T-helper 1 cell treated with Interleukin-12 subunit alpha and Interleukin-12 subunit beta and Interleukin-4 antibody, amounts not matched to agents 30 μg/mL and 1 μg/mL, for 36 hours (primary cell): ENCODE data around the gene PTCD1.

Source experiments
- H3K27ac Mint-ChIP-seq: one replicate; pipeline ENCODE4 v1.8.0; 2021; ENCODE audit warnings: mild to moderate bottlenecking, mixed read lengths
- H3K27me3 Mint-ChIP-seq: one replicate; pipeline ENCODE4 v1.8.0; 2021; ENCODE audit warnings: low read depth, mixed read lengths
- H3K36me3 Mint-ChIP-seq: one replicate; pipeline ENCODE4 v1.8.0; 2021; ENCODE audit warnings: low read depth, mixed read lengths
- H3K4me1 Mint-ChIP-seq: one replicate; pipeline ENCODE4 v1.8.0; 2021; ENCODE audit warnings: low read depth, mixed read lengths
- H3K4me3 Mint-ChIP-seq: one replicate; pipeline ENCODE4 v1.8.0; 2021; ENCODE audit warnings: mild to moderate bottlenecking, moderate library complexity, mixed read lengths
- H3K9me3 Mint-ChIP-seq: one replicate; pipeline ENCODE4 v1.8.0; 2021; ENCODE audit warnings: mixed read lengths

The PTCD1 gene, protein sequence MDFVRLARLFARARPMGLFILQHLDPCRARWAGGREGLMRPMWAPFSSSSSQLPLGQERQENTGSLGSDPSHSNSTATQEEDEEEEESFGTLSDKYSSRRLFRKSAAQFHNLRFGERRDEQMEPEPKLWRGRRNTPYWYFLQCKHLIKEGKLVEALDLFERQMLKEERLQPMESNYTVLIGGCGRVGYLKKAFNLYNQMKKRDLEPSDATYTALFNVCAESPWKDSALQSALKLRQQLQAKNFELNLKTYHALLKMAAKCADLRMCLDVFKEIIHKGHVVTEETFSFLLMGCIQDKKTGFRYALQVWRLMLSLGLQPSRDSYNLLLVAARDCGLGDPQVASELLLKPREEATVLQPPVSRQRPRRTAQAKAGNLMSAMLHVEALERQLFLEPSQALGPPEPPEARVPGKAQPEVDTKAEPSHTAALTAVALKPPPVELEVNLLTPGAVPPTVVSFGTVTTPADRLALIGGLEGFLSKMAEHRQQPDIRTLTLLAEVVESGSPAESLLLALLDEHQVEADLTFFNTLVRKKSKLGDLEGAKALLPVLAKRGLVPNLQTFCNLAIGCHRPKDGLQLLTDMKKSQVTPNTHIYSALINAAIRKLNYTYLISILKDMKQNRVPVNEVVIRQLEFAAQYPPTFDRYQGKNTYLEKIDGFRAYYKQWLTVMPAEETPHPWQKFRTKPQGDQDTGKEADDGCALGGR

GRCh38 chr7:99438573-99439480, at the start of gene PTCD1, which contains the start of gene CPSF4:
Gene PTCD1 (minus strand): TSS chr7:99438798. CDS start chr7:99435242, 3,556 bp downstream.
Gene CPSF4 (plus strand): TSS chr7:99438943. CDS start chr7:99439083, 140 bp downstream.
- peak within 1 kb of the TSS; percentile 90 for H3K27ac Mint-ChIP-seq
- H3K4me1 Mint-ChIP-seq = peaks cover 24% of the 10 kb centered on the region
- H3K9me3 Mint-ChIP-seq = no peaks in the 10 kb centered on the region
- H3K27me3 Mint-ChIP-seq = no peaks in the 10 kb centered on the region
- H3K4me3 Mint-ChIP-seq = peak within 1 kb of the TSS; percentile 97
- H3K36me3 Mint-ChIP-seq = peaks cover 13% of the 10 kb centered on the region

DNA sequence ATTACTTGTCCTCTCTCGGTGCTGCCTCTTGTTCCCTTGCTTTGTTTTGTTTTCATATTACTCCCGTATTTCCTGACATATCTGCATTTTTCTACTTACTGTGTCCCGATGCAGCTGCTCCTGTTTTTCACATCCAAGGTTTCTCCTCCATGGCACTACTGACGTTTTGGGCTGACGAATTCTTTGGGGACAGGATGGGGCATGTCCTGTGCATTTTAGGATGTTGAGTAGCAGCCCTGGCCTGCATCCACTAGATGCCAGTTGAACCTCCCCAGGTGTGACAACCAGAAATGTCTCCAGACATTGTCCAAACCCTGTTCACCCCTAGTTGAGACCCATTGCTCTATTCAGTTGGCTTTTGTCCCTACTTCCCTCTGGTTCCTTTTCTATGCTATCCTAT, 46.5 kb upstream of the PTCD1 start:
- no peaks in the 10 kb centered on the region for H3K27me3 Mint-ChIP-seq
- no peak overlapping the region for H3K4me3 Mint-ChIP-seq
- H3K4me1 Mint-ChIP-seq = no peaks in the 10 kb centered on the region
- H3K27ac Mint-ChIP-seq = no peak overlapping the region
- H3K36me3 Mint-ChIP-seq = peaks cover 60% of the 10 kb centered on the region
- H3K9me3 Mint-ChIP-seq = peaks cover 10% of the 10 kb centered on the region

GRCh38 chr7:99478464-99479440, 40.2 kb upstream of the PTCD1 start:
- Mint-ChIP-seq H3K36me3 (peaks cover 30% of the 10 kb centered on the region), H3K4me1 (peaks cover 22% of the 10 kb centered on the region), H3K9me3 (no peaks in the 10 kb centered on the region), H3K27ac (peak overlapping the region; percentile 63), H3K27me3 (no peaks in the 10 kb centered on the region), H3K4me3 (peak overlapping the region; percentile 23)

- peaks cover 28% of the 10 kb centered on the region for H3K4me1 Mint-ChIP-seq
- H3K36me3 Mint-ChIP-seq = peaks cover 23% of the 10 kb centered on the region
- H3K27ac Mint-ChIP-seq = no peak overlapping the region
These were observed 37.5 kb upstream of the PTCD1 start for GRCh38 chr7:99476107-99476506.

GRCh38 chr7:99473315-99473596, 34.7 kb upstream of the PTCD1 start:
- H3K36me3 Mint-ChIP-seq = peaks cover 16% of the 10 kb centered on the region
- peaks cover 3% of the 10 kb centered on the region for H3K27me3 Mint-ChIP-seq
- H3K4me1 Mint-ChIP-seq = peaks cover 29% of the 10 kb centered on the region

More at GRCh38 chr7:99476107-99476506, 37.5 kb upstream of the PTCD1 start:
- Mint-ChIP-seq H3K27me3 (no peaks in the 10 kb centered on the region), H3K9me3 (no peaks in the 10 kb centered on the region), H3K4me3 (no peak overlapping the region)

GRCh38 chr7:99472561-99473314, 34.1 kb upstream of the PTCD1 start, which contains the start of gene ZNF789:
Gene ZNF789 (plus strand): TSS chr7:99472890. CDS start chr7:99476457, 3,567 bp downstream.
- Mint-ChIP-seq H3K4me1 (peaks cover 24% of the 10 kb centered on the region), H3K27me3 (peaks cover 3% of the 10 kb centered on the region), H3K27ac (peak within 1 kb of the TSS; percentile 92), H3K4me3 (peak within 1 kb of the TSS; percentile 96), H3K36me3 (peaks cover 13% of the 10 kb centered on the region), H3K9me3 (no peaks in the 10 kb centered on the region)

More at GRCh38 chr7:99473315-99473596, 34.7 kb upstream of the PTCD1 start:
- Mint-ChIP-seq H3K4me3 (peak overlapping the region; percentile 96), H3K27ac (peak overlapping the region; percentile 92), H3K9me3 (no peaks in the 10 kb centered on the region)

- Mint-ChIP-seq H3K9me3 (no peaks in the 10 kb centered on the region), H3K4me3 (no peak overlapping the region), H3K27me3 (peaks cover 3% of the 10 kb centered on the region), H3K36me3 (peaks cover 11% of the 10 kb centered on the region), H3K4me1 (peaks cover 21% of the 10 kb centered on the region), H3K27ac (no peak overlapping the region)
These were observed 30.9 kb upstream of the PTCD1 start for GRCh38 chr7:99469381-99470065.

GRCh38 chr7:99468336-99468918, 29.8 kb upstream of the PTCD1 start:
- no peak overlapping the region for H3K27ac Mint-ChIP-seq
- H3K9me3 Mint-ChIP-seq = no peaks in the 10 kb centered on the region
- peaks cover 15% of the 10 kb centered on the region for H3K36me3 Mint-ChIP-seq
- H3K27me3 Mint-ChIP-seq = peaks cover 3% of the 10 kb centered on the region
- H3K4me3 Mint-ChIP-seq = no peak overlapping the region
- H3K4me1 Mint-ChIP-seq = peaks cover 22% of the 10 kb centered on the region

GRCh38 chr7:99465421-99465768, 26.8 kb upstream of the PTCD1 start:
- Mint-ChIP-seq H3K27me3 (peaks cover 3% of the 10 kb centered on the region), H3K4me3 (peak overlapping the region; percentile 96), H3K9me3 (no peaks in the 10 kb centered on the region), H3K4me1 (peaks cover 24% of the 10 kb centered on the region), H3K36me3 (peaks cover 18% of the 10 kb centered on the region), H3K27ac (peak overlapping the region; percentile 92)

- Mint-ChIP-seq H3K4me3 (no peak overlapping the region), H3K9me3 (no peaks in the 10 kb centered on the region), H3K4me1 (peaks cover 24% of the 10 kb centered on the region), H3K36me3 (peaks cover 31% of the 10 kb centered on the region), H3K27me3 (no peaks in the 10 kb centered on the region), H3K27ac (no peak overlapping the region)
These were observed 22.6 kb upstream of the PTCD1 start for GRCh38 chr7:99461221-99461620.

- Mint-ChIP-seq H3K4me1 (peaks cover 21% of the 10 kb centered on the region), H3K27me3 (no peaks in the 10 kb centered on the region), H3K36me3 (peaks cover 28% of the 10 kb centered on the region), H3K9me3 (no peaks in the 10 kb centered on the region), H3K27ac (no peak overlapping the region), H3K4me3 (no peak overlapping the region)
These were observed 22.1 kb upstream of the PTCD1 start for GRCh38 chr7:99460651-99461050.

- H3K27me3 Mint-ChIP-seq = no peaks in the 10 kb centered on the region
- no peak overlapping the region for H3K4me3 Mint-ChIP-seq
- peaks cover 16% of the 10 kb centered on the region for H3K4me1 Mint-ChIP-seq
- H3K9me3 Mint-ChIP-seq = no peaks in the 10 kb centered on the region
- H3K36me3 Mint-ChIP-seq = peaks cover 29% of the 10 kb centered on the region
- no peak overlapping the region for H3K27ac Mint-ChIP-seq
These were observed 20.5 kb upstream of the PTCD1 start for GRCh38 chr7:99459087-99459486.
